ENCODE data around the gene IREB2. TPM values are rescaled to one million over a fixed set of nuclear protein-coding genes. Genes with fewer than 3 reads are reported as not detected.

Gene IREB2
- total and polyA plus RNA-seq, 2 donors, result 16.4 to 87.5 TPM

GRCh38 chr15:78417754-78418630 is 20.0 kb upstream of the IREB2 start:
- no peak overlapping the region for H3K27ac ChIP-seq (ENCODE audit: low read depth)
- DNase-seq (ENCODE audit: extremely low spot score), result no peak
- no peaks in the 10 kb centered on the region for H3K36me3 ChIP-seq (ENCODE audit: insufficient read depth)
- no peak overlapping the region for H3K4me3 ChIP-seq (ENCODE audit: low read depth, low read length)
- WGBS, result 71% methylated on average over 8 of the region's 8 CpGs
- no peaks in the 10 kb centered on the region for H3K4me1 ChIP-seq (ENCODE audit: insufficient read depth)

- Histone ChIP-seq H3K4me3 (ENCODE audit: low read depth, low read length) (no peak overlapping the region), H3K27ac (ENCODE audit: low read depth) (no peak overlapping the region), H3K4me1 (ENCODE audit: insufficient read depth) (no peaks in the 10 kb centered on the region), H3K36me3 (ENCODE audit: insufficient read depth) (no peaks in the 10 kb centered on the region)
- no peak for DNase-seq (ENCODE audit: extremely low spot score)
- 82% methylated on average over 9 of the region's 9 CpGs for WGBS
Measured at GRCh38 chr15:78418686-78419085, 19.3 kb upstream of the IREB2 start.

GRCh38 chr15:78419367-78419766 is 18.6 kb upstream of the IREB2 start:
- H3K4me1 ChIP-seq (ENCODE audit: insufficient read depth), result no peaks in the 10 kb centered on the region
- no peaks in the 10 kb centered on the region for H3K36me3 ChIP-seq (ENCODE audit: insufficient read depth)
- no peak overlapping the region for H3K4me3 ChIP-seq (ENCODE audit: low read depth, low read length)
- 92% methylated on average over 3 of the region's 3 CpGs for WGBS
- H3K27ac ChIP-seq (ENCODE audit: low read depth), result no peak overlapping the region
- DNase-seq (ENCODE audit: extremely low spot score), result no peak

GRCh38 chr15:78420220-78420619 is 17.8 kb upstream of the IREB2 start:
- DNase-seq (ENCODE audit: extremely low spot score), result no peak
- 90% methylated on average over 4 of the region's 4 CpGs for WGBS
- no peak overlapping the region for H3K4me3 ChIP-seq (ENCODE audit: low read depth, low read length)
- H3K27ac ChIP-seq (ENCODE audit: low read depth), result no peak overlapping the region
- H3K4me1 ChIP-seq (ENCODE audit: insufficient read depth), result no peaks in the 10 kb centered on the region
- H3K36me3 ChIP-seq (ENCODE audit: insufficient read depth), result no peaks in the 10 kb centered on the region

- 86% methylated on average over 8 of the region's 8 CpGs for WGBS
- Histone ChIP-seq H3K27ac (ENCODE audit: low read depth) (no peak overlapping the region), H3K4me1 (ENCODE audit: insufficient read depth) (no peaks in the 10 kb centered on the region), H3K4me3 (ENCODE audit: low read depth, low read length) (no peak overlapping the region), H3K36me3 (ENCODE audit: insufficient read depth) (no peaks in the 10 kb centered on the region)
- DNase-seq (ENCODE audit: extremely low spot score), result no peak
Measured at GRCh38 chr15:78420766-78421165, 17.2 kb upstream of the IREB2 start.

GRCh38 chr15:78421238-78421965 is 16.6 kb upstream of the IREB2 start:
- Histone ChIP-seq H3K4me1 (ENCODE audit: insufficient read depth) (no peaks in the 10 kb centered on the region), H3K4me3 (ENCODE audit: low read depth, low read length) (no peak overlapping the region), H3K36me3 (ENCODE audit: insufficient read depth) (no peaks in the 10 kb centered on the region), H3K27ac (ENCODE audit: low read depth) (no peak overlapping the region)
- WGBS, result 48% methylated on average over 7 of the region's 7 CpGs
- DNase-seq (ENCODE audit: extremely low spot score), result no peak

GRCh38 chr15:78422571-78423340 is 15.3 kb upstream of the IREB2 start:
- WGBS, result 54% methylated on average over 12 of the region's 12 CpGs
- no peak for DNase-seq (ENCODE audit: extremely low spot score)
- Histone ChIP-seq H3K36me3 (ENCODE audit: insufficient read depth) (no peaks in the 10 kb centered on the region), H3K27ac (ENCODE audit: low read depth) (no peak overlapping the region), H3K4me3 (ENCODE audit: low read depth, low read length) (no peak overlapping the region), H3K4me1 (ENCODE audit: insufficient read depth) (no peaks in the 10 kb centered on the region)

GRCh38 chr15:78424673-78425072 is 13.3 kb upstream of the IREB2 start:
- WGBS, result 76% methylated on average over 3 of the region's 3 CpGs

GRCh38 chr15:78425643-78426042 is 12.4 kb upstream of the IREB2 start:
- no peak for DNase-seq (ENCODE audit: extremely low spot score)
- no peak overlapping the region for H3K27ac ChIP-seq (ENCODE audit: low read depth)
- H3K36me3 ChIP-seq (ENCODE audit: insufficient read depth), result no peaks in the 10 kb centered on the region
- no peak overlapping the region for H3K4me3 ChIP-seq (ENCODE audit: low read depth, low read length)
- H3K4me1 ChIP-seq (ENCODE audit: insufficient read depth), result no peaks in the 10 kb centered on the region
- 54% methylated on average over 1 of the region's 1 CpG for WGBS

More at GRCh38 chr15:78424673-78425072, 13.3 kb upstream of the IREB2 start:
- DNase-seq (ENCODE audit: extremely low spot score), result no peak
- no peak overlapping the region for H3K4me3 ChIP-seq (ENCODE audit: low read depth, low read length)
- no peaks in the 10 kb centered on the region for H3K4me1 ChIP-seq (ENCODE audit: insufficient read depth)
- no peak overlapping the region for H3K27ac ChIP-seq (ENCODE audit: low read depth)
- no peaks in the 10 kb centered on the region for H3K36me3 ChIP-seq (ENCODE audit: insufficient read depth)

GRCh38 chr15:78426300-78426699 is 11.7 kb upstream of the IREB2 start:
- 87% methylated on average over 5 of the region's 5 CpGs for WGBS
- no peak overlapping the region for H3K4me3 ChIP-seq (ENCODE audit: low read depth, low read length)
- no peaks in the 10 kb centered on the region for H3K36me3 ChIP-seq (ENCODE audit: insufficient read depth)
- no peak for DNase-seq (ENCODE audit: extremely low spot score)
- H3K4me1 ChIP-seq (ENCODE audit: insufficient read depth), result no peaks in the 10 kb centered on the region
- H3K27ac ChIP-seq (ENCODE audit: low read depth), result no peak overlapping the region

- DNase-seq (ENCODE audit: extremely low spot score), result no peak
Measured at GRCh38 chr15:78427953-78428352, 10.1 kb upstream of the IREB2 start.

GRCh38 chr15:78429477-78429876 is 8.5 kb upstream of the IREB2 start:
- 38% methylated on average over 2 of the region's 2 CpGs for WGBS
- Histone ChIP-seq H3K36me3 (ENCODE audit: insufficient read depth) (no peaks in the 10 kb centered on the region), H3K4me1 (ENCODE audit: insufficient read depth) (no peaks in the 10 kb centered on the region), H3K27ac (ENCODE audit: low read depth) (no peak overlapping the region), H3K4me3 (ENCODE audit: low read depth, low read length) (no peak overlapping the region)
- DNase-seq (ENCODE audit: extremely low spot score), result no peak

More at GRCh38 chr15:78427953-78428352, 10.1 kb upstream of the IREB2 start:
- Histone ChIP-seq H3K36me3 (ENCODE audit: insufficient read depth) (no peaks in the 10 kb centered on the region), H3K4me1 (ENCODE audit: insufficient read depth) (no peaks in the 10 kb centered on the region), H3K4me3 (ENCODE audit: low read depth, low read length) (no peak overlapping the region), H3K27ac (ENCODE audit: low read depth) (no peak overlapping the region)

GRCh38 chr15:78431955-78432354 is 6.1 kb upstream of the IREB2 start:
- Histone ChIP-seq H3K4me3 (ENCODE audit: low read depth, low read length) (no peak overlapping the region), H3K27ac (ENCODE audit: low read depth) (no peak overlapping the region), H3K4me1 (ENCODE audit: insufficient read depth) (no peaks in the 10 kb centered on the region), H3K36me3 (ENCODE audit: insufficient read depth) (no peaks in the 10 kb centered on the region)
- 29% methylated on average over 1 of the region's 1 CpG for WGBS
- no peak for DNase-seq (ENCODE audit: extremely low spot score)
